CD4-positive, alpha-beta T cell treated with Interleukin-1 beta for 1 hour (primary cell): Measurements from ENCODE around the gene SDR39U1.

Experiments
- DNase-seq, 2 donors: peaks; one replicate each; pipeline ENCODE4 v3.0.0-alpha.2; 2020 to 2022

The SDR39U1 gene

GRCh38 chr14:24428628-24429394 lies 13.8 kb downstream of the SDR39U1 start:
- no peak for DNase-seq

DNA sequence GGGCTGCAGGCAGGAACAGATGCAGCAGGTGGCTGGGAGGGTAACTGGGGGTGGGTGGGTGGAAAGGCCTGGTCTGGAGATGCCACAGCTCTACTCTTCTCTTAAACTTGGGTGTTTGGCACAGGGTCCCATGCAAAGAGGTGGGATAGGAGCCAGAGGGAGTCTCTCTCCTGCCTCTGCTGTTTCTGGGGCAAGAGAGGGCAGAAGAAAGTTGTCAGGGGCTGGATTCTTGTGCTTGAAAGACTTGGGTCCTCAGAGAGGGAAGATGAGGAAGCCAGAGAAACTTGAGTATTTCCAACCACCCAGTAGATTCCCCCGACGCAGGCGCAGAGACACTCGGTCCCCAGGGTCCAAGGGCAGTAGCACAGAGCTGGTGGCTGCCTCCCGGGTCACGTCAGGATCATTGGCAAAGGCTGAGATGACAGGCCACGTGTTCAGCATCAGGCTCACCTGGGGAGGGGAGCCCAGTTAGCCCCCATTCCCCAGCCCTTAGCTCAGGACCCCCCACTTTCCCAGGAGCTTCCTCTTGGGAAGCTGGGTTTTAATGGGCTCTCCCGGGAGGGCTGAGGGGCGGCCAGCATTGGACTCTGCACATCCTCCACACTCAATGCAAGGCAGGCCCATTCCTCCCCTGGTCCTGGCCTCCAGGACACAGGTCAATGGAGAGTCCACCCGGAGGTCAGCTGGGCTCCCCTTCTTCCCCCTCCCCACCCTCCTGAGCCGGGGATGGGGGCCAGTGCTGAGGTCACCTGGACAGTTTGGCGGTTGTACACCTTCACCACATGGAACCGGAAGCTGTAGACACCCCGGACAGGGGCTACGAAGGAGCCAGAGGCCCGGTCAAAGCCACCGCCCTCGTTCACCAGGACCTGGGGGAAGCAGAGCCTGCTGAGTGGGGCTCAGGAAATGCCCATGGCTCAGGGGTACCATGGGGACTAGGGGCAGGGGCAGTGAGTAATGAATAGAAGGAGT lies 14.8 kb downstream of the SDR39U1 start:
- no peak for DNase-seq

GRCh38 chr14:24426912-24427536 lies 15.6 kb downstream of the SDR39U1 start:
- DNase-seq = peak in 1 of 2 donors; percentile 29

DNA sequence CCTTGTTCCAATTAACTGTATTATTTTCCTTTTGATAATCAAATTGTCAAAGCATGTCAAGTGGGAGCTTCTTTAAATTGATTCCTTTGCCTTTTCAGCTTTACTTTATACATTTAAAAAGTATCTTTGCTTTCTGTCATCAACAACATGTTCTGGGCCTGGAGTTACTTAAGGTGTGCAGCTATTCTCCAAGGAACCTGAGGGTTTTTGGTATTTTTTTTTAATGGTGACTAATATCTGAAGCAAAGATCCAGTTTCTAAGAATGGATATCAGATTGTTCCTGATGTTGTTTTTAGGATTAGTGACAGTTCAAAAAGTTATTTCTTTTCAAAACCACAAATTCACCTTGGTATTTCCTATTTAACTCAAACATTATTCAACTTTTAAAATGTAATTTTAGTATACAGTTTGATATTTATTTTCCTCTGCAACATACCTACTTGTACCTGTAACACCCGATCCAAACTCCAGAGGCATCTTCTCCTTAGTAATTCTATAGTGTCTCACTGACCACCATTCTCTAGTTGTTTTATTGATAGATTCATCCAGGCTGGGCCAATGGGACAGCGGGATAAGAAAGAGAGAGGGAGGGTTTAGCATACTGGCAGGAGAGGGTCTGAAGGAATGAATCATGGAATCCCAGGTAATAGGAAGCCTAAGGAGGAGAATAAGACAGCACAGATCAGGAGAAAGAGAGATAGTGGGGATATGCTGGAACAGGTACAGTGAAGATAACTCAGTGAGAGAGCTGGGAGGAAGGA lies 16.2 kb downstream of the SDR39U1 start:
- no peak for DNase-seq

DNA sequence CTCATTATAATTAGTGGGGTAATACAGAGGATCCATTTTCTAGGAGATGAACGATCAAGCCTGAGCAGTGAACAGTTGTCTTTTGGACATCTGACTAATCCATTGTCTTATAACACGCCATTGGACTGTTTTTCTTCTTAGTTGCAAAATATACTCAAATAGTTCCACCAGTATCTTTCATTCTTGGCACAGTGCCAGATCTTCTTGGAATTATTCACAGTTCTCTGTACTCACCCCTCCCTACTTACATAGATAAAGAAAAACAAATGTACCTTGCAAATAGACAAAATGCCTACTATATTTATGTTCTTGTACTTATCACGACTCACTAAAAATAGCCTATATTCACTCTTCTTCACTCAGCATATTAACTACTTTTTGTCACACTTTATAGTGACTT lies 16.9 kb downstream of the SDR39U1 start:
- DNase-seq = peak in 1 of 2 donors; percentile 42

DNA sequence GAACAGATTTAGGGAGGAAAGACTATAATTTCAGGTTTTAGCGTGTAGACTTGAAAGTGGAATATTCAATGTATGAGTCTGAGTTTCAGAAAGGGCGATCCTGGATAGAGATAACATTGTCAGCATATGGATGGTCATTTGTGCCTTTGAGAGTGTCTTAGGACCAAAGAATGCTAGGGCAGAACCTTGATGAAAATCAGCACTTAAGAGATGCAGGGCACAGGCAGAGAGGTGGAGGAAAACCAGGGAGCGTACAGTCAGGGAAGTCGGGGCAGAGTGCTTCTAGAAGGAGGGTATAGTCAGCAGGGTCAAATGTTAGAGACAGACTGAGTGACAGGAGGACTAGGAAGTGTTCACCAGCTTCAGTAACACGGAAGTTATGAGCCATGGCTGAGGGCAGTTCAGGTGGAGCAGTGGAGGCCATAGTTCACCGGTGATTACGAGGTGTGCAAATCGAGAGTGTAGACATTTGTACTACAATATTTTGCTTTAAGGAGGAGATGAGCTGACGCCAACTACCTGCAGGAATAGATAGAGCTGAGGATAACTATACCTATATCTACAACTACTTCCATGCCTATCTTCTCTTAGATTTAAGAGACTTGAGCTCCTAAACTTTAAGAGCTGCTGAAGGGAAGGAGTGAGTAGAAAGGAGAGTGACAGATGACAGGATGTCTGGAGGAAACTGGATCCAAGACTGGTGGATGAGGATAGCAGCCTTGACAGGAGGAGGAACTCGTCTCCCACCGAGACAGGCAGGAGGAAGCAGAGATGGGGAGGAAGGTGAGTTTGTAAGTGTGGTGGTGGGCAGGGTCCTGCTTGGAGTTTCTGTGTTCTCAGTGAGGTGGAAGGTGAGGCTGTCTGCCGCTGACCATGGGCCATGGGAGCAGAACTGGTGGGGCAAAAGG lies 19.6 kb downstream of the SDR39U1 start:
- DNase-seq = no peak

DNA sequence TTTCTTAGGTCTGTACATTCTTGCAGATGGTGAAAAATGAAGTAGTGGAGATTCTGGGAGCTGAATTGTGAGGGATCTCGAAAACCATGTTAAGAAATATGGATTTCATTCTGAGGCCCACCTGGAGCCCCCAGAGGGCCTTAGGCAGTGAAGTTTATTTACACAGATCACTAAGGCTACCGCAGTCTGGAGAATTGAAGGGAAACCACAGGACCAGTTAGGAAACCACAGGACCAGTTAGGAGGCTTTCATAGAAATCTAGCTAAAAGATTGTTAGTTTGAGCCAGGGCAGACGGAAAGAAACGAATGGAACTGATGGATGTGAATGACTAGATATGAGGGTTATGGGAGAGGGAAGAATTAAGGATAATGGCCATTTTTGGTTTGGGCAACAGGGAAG lies 20.3 kb downstream of the SDR39U1 start:
- DNase-seq = no peak

GRCh38 chr14:24418492-24418873 lies 24.1 kb downstream of the SDR39U1 start:
- no peak for DNase-seq

GRCh38 chr14:24417832-24418491 lies 24.6 kb downstream of the SDR39U1 start:
- no peak for DNase-seq

DNA sequence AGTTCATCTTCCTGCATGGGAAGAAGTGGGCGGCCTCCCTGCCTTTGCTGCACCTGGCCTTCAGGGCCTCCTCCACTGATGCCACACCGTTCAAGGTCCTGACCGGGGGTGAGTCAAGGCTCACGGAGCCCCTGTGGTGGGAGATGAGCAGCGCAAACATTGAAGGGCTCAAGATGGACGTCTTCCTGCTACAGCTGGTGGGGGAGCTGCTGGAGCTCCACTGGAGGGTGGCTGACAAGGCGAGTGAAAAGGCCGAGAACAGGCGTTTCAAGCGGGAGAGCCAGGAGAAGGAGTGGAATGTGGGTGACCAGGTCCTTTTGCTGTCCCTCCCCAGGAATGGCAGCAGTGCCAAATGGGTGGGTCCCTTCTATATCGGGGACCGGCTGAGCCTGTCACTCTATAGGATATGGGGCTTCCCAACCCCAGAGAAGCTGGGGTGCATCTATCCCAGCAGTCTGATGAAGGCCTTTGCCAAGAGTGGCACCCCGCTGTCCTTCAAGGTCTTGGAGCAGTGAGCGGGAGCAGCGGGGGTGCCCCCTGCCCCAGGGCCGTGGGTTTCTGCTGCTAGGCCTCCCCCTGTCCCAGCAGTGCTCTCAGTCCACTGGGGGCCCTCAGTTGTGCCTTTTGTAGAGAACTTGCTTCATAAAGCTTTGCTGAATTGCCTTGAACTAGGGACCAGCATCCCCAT lies 25.5 kb downstream of the SDR39U1 start:
- DNase-seq = no peak

DNA sequence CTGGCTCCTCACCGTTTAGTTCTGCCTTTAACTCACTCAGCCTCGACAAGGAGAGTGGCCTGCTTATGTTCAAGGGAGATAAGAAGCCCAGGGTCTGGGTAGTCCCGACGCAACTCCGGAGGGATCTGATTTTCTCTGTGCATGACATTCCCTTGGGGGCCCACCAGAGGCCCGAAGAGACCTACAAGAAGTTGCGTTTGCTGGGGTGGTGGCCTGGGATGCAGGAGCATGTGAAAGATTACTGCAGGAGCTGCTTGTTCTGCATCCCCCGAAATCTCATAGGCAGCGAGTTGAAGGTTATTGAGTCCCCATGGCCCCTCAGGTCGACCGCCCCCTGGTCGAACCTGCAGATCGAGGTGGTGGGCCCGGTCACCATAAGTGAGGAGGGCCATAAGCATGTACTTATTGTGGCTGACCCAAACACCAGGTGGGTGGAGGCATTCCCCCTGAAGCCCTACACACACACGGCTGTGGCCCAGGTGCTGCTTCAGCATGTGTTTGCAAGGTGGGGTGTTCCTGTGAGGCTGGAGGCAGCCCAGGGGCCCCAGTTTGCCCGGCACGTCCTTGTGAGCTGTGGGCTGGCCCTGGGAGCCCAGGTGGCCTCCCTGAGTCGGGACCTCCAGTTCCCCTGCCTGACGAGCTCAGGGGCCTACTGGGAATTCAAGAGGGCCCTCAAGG lies 26.2 kb downstream of the SDR39U1 start:
- no peak for DNase-seq

DNA sequence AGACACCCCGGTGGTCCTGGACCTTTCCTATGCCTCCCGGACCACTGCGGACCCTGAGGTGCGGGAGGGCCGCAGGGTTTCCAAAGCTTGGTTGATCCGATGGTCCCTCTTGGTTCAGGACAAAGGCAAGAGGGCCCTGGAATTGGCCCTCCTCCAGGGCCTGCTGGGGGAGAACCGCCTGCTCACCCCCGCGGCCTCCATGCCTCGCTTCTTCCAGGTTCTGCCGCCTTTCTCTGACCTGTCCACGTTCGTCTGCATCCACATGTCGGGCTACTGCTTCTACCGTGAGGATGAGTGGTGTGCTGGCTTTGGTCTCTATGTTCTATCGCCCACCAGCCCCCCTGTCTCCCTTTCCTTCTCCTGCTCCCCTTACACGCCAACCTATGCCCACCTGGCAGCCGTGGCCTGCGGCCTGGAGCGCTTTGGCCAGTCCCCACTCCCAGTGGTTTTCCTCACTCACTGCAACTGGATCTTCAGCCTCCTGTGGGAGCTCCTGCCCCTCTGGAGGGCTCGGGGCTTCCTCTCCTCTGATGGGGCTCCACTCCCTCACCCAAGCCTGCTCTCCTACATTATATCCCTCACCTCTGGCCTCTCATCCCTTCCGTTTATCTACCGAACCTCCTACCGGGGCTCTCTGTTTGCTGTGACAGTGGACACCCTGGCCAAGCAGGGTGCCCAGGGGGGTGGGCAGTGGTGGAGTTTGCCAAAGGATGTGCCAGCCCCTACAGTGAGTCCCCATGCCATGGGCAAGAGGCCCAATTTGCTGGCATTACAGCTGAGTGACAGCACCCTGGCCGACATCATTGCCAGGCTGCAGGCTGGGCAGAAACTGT lies 26.9 kb downstream of the SDR39U1 start:
- no peak for DNase-seq

- no peak for DNase-seq
Observed at GRCh38 chr14:24414732-24415420, 27.7 kb downstream of the SDR39U1 start.

DNA sequence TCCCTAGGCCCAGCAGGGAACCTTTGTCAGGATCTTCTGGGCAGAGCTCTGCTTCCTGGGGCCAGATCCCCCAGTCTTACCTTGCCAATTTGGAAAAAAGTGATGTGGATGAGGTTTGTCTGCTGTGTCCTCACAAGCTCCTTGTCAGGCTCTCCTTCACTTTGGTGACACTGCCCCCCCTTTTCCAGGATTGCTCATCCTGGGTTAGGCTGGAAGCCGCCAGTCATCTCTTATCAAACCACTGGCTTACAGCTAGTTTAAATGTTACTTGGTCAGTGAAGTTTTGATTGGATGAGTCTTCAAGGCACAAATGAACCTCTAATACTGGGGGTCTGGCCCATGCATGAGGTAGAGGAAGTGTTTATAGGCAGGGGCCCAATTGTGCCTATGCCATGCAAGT lies 28.5 kb downstream of the SDR39U1 start:
- DNase-seq = no peak

DNA sequence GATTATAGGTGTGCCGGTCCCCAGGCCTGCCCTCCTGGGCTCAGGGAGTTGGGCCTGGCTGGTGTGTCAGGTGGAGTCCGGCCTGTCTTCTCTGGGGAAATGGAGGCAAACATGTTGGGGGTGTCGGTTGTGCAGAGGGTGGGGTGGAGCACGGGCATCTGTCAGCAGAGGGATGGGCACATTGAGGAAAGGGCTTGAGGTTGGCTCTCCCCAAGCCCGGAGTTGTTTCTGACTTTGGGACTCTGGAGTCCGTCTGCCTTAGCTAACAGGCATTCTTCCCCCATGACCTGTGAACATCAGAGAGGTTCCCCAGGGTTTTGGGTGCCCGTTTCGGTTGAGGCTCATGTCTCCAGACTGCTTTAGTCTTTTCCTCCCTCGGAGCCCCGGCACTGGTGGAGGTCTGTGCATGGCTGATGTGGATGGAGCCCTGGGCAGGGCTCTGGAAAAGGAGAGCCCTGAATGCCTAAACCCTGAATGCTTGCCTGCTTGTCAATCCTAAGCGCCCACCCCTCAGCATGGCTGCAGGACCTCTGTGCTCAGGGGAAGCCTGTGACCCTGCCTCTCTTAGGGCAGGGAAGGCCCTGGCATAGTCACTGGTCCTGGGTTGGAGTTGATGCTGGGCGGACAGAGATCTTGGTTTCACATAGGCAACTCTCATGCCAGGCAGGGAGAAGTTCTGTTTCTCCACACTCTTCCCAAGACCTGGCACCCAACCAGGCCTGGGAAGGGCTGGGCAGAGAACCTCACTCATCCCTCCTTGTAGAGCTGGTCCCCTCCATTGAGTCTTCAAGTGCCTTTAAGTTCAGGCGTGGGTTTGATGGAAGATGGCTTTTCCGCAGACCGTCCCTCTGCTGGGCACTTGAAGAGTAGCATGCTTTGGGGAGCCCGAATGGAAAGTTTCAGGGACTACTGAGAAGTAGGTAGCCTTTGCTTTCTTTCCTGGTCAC lies 30.9 kb downstream of the SDR39U1 start:
- DNase-seq = peak; percentile 41 to 47

DNA sequence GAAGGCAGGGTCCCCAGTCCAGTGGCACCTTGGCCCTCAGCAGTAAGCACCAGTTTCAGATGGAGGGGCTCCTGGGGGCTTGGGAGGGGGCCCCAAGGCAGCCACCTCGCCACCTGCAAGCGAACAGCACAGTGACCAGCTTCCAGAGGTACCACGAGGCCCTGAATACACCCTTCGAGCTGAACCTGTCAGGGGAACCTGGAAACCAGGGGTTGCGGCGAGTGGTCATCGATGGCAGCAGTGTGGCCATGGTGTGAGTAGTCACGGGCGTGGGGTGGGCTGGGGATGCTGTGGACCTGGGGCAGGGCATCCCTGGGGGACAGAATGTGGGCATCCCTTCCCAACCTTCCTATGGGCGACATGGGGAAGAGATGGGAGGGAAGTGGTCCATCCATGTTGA lies 32.6 kb downstream of the SDR39U1 start:
- no peak for DNase-seq

- DNase-seq = no peak
Observed at GRCh38 chr14:24409192-24409591, 33.4 kb downstream of the SDR39U1 start.
